ENCODE data around the gene USP36.

USP36 gene

GRCh38 chr17:78771758-78772382 is 68.7 kb downstream of the USP36 start:
- TF ChIP-seq GATA3 (IDR thresholded peaks at IDR 0.05; ENCODE audit: low read depth, low read length) (no peak), GATA2 (IDR thresholded peaks at IDR 0.05; ENCODE audit: low read depth, low read length) (no peak)

GRCh38 chr17:78769196-78769773 is 71.3 kb downstream of the USP36 start:
- TF ChIP-seq GATA2 (IDR thresholded peaks at IDR 0.05; ENCODE audit: low read depth, low read length): no peak
- no peak for TF ChIP-seq GATA3 (IDR thresholded peaks at IDR 0.05; ENCODE audit: low read depth, low read length)

- TF ChIP-seq GATA2 (IDR thresholded peaks at IDR 0.05; ENCODE audit: low read depth, low read length): no peak
- TF ChIP-seq GATA3 (IDR thresholded peaks at IDR 0.05; ENCODE audit: low read depth, low read length): no peak
These were observed 72.8 kb downstream of the USP36 start for GRCh38 chr17:78767806-78768205.

GRCh38 chr17:78766743-78767294 is 73.8 kb downstream of the USP36 start:
- no peak for TF ChIP-seq GATA3 (IDR thresholded peaks at IDR 0.05; ENCODE audit: low read depth, low read length)
- no peak for TF ChIP-seq GATA2 (IDR thresholded peaks at IDR 0.05; ENCODE audit: low read depth, low read length)

GRCh38 chr17:78766225-78766624 is 74.4 kb downstream of the USP36 start:
- TF ChIP-seq GATA3 (IDR thresholded peaks at IDR 0.05; ENCODE audit: low read depth, low read length) (no peak), GATA2 (IDR thresholded peaks at IDR 0.05; ENCODE audit: low read depth, low read length) (no peak)

GRCh38 chr17:78765821-78766220 is 74.8 kb downstream of the USP36 start:
- TF ChIP-seq GATA2 (IDR thresholded peaks at IDR 0.05; ENCODE audit: low read depth, low read length) (no peak), GATA3 (IDR thresholded peaks at IDR 0.05; ENCODE audit: low read depth, low read length) (no peak)

- TF ChIP-seq GATA2 (IDR thresholded peaks at IDR 0.05; ENCODE audit: low read depth, low read length) (no peak), GATA3 (IDR thresholded peaks at IDR 0.05; ENCODE audit: low read depth, low read length) (no peak)
These were observed 75.7 kb downstream of the USP36 start for GRCh38 chr17:78764871-78765270.

GRCh38 chr17:78763561-78763960 is 77.1 kb downstream of the USP36 start:
- TF ChIP-seq GATA3 (IDR thresholded peaks at IDR 0.05; ENCODE audit: low read depth, low read length) (no peak), GATA2 (IDR thresholded peaks at IDR 0.05; ENCODE audit: low read depth, low read length) (no peak)

- TF ChIP-seq GATA3 (IDR thresholded peaks at IDR 0.05; ENCODE audit: low read depth, low read length) (no peak), GATA2 (IDR thresholded peaks at IDR 0.05; ENCODE audit: low read depth, low read length) (no peak)
These were observed 78.7 kb downstream of the USP36 start for GRCh38 chr17:78761789-78762406.

- no peak for TF ChIP-seq GATA3 (IDR thresholded peaks at IDR 0.05; ENCODE audit: low read depth, low read length)
- TF ChIP-seq GATA2 (IDR thresholded peaks at IDR 0.05; ENCODE audit: low read depth, low read length): no peak
These were observed 80.7 kb downstream of the USP36 start for GRCh38 chr17:78759969-78760352.

GRCh38 chr17:78759203-78759968 is 81.2 kb downstream of the USP36 start:
- TF ChIP-seq GATA3 (IDR thresholded peaks at IDR 0.05; ENCODE audit: low read depth, low read length): no peak
- TF ChIP-seq GATA2 (IDR thresholded peaks at IDR 0.05; ENCODE audit: low read depth, low read length): peak; percentile 11; the same call in 1 of the 2 replicates

GRCh38 chr17:78753316-78754250 is 87.0 kb downstream of the USP36 start:
- TF ChIP-seq GATA2 (IDR thresholded peaks at IDR 0.05; ENCODE audit: low read depth, low read length): no peak
- no peak for TF ChIP-seq GATA3 (IDR thresholded peaks at IDR 0.05; ENCODE audit: low read depth, low read length)

Data from SH-SY5Y (cell line).